Loucy (cell line): ENCODE measurements around the gene FZD4.
A peak's percentile ranks its signal among the peaks of the same experiment; 100 is the strongest.

Source experiments
- EZH2phosphoT487 ChIP-seq: fragments of 200-600 bp; IDR thresholded peaks from 2 replicates; pipeline ENCODE4 v1.6.1; 2018; ENCODE audit warnings: antibody characterized with exemption, mild to moderate bottlenecking, moderate library complexity, borderline replicate concordance
- TF ChIP-seq, protein P1 (sequence below): fragments of 200-600 bp; sonication (generic); conservative IDR thresholded peaks from 2 replicates; pipeline ENCODE4 v1.5.1; 2014; ENCODE audit warnings: mild to moderate bottlenecking, antibody characterized with exemption, low read length

DNA sequence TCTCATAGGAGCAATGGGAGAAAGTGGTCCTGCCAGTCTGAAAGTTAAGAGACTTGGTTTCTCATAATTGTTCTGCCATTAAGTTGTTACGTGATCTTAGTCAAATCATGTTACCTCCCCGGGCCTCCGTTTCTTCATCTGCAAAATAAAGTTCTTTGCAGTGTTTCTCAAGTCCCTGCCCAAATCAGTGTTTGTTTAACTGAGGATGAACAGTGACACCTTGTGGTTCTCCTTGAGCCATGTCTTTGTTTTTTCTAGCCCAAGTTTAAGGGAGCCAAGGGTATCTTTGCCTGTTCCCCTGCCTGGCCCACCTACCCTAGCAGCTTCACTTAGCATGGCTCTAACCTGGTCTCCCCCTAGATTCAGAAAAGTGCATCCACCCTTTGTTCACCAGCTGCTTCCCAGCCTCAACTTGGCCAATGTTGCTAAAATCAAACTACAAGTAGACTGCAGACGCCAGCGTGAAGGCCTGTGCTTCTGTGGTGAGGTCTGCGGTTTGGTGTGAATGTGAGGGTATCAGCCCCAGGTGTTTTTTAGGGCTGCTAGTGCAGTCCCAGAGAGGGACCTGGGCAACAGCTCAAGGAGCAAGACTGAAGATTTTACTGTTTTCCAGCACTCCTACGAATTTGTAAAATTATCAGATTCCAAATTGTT, 35.5 kb downstream of the FZD4 start:
- TF ChIP-seq, protein P1, sequence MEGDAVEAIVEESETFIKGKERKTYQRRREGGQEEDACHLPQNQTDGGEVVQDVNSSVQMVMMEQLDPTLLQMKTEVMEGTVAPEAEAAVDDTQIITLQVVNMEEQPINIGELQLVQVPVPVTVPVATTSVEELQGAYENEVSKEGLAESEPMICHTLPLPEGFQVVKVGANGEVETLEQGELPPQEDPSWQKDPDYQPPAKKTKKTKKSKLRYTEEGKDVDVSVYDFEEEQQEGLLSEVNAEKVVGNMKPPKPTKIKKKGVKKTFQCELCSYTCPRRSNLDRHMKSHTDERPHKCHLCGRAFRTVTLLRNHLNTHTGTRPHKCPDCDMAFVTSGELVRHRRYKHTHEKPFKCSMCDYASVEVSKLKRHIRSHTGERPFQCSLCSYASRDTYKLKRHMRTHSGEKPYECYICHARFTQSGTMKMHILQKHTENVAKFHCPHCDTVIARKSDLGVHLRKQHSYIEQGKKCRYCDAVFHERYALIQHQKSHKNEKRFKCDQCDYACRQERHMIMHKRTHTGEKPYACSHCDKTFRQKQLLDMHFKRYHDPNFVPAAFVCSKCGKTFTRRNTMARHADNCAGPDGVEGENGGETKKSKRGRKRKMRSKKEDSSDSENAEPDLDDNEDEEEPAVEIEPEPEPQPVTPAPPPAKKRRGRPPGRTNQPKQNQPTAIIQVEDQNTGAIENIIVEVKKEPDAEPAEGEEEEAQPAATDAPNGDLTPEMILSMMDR: peak; percentile 81
- no peak for TF ChIP-seq EZH2phosphoT487
